H1 (cell line): ENCODE results near the gene CBARP. TPM values are rescaled to one million over a fixed set of nuclear protein-coding genes. Genes with fewer than 3 reads are reported as not detected.

Source experiments
- CTCF ChIA-PET: fragments of 300-600 bp; sonication (Branson Sonifier 250); formaldehyde crosslinking; loops from one replicate; lab custom pipeline; 2021; ENCODE audit not compliant: partially characterized antibody; lab: Charles Lee
- POLR2A ChIA-PET: fragments of 300-600 bp; sonication (Branson Sonifier 250); formaldehyde crosslinking; loops from one replicate; lab custom pipeline; 2021; ENCODE audit warnings: inconsistent platforms; ENCODE audit not compliant: partially characterized antibody; lab: Charles Lee
- DNase-seq, 2 experiments: peaks; one replicate each; pipeline versions ENCODE4 v3.0.0 to v3.0.0-alpha.2; 2010 to 2022; ENCODE audit warnings: low spot score in 2 of 2, low read depth in 1 of 2, mixed read lengths in 1 of 2
- FAIRE-seq: peaks from 2 replicates; lab custom pipeline; 2011; peaks lifted over from hg19 to GRCh38; lab: Jason Lieb, UNC
- H2AFZ ChIP-seq: 2 replicates; pipeline ENCODE4 v1.8.1; 2012; ENCODE audit warnings: low read length, inconsistent platforms
- H2AK5ac ChIP-seq: 2 replicates; pipeline ENCODE4 v1.6.1; 2013; ENCODE audit warnings: low read depth, low read length
- H2BK120ac ChIP-seq: replicated peaks from 2 replicates; pipeline ENCODE3; 2013; ENCODE audit warnings: low read depth, low read length, inconsistent platforms
- H2BK12ac ChIP-seq: 2 replicates; pipeline ENCODE4 v1.6.1; 2013; ENCODE audit warnings: low read depth, low read length
- H2BK15ac ChIP-seq: 2 replicates; pipeline ENCODE4 v1.6.1; 2013; ENCODE audit warnings: low read length
- H2BK20ac ChIP-seq: 2 replicates; pipeline ENCODE4 v1.6.1; 2013; ENCODE audit warnings: low read length
- H2BK5ac ChIP-seq: 2 replicates; pipeline ENCODE4 v1.6.1; 2013; ENCODE audit warnings: low read depth, low read length
- H3K14ac ChIP-seq: 2 replicates; pipeline ENCODE4 v1.6.1; 2013; ENCODE audit warnings: inconsistent platforms; ENCODE audit not compliant: insufficient read length
- H3K18ac ChIP-seq: 2 replicates; pipeline ENCODE4 v1.6.1; 2013; ENCODE audit warnings: low read length; ENCODE audit errors: extremely low read depth
- H3K23ac ChIP-seq: 2 replicates; pipeline ENCODE4 v1.6.1; 2013; ENCODE audit warnings: inconsistent platforms; ENCODE audit not compliant: insufficient read length
- H3K23me2 ChIP-seq: 2 replicates; pipeline ENCODE4 v1.6.1; 2013; ENCODE audit warnings: low read depth, low read length
- H3K27ac ChIP-seq: 2 replicates; pipeline ENCODE4 v1.6.1; 2011; ENCODE audit warnings: low read depth, low read length, inconsistent platforms
- H3K27me3 ChIP-seq, 4 experiments: replicated peaks in 1 of 4; 1 replicate in 1 of 4; 2 replicates in 3 of 4; pipeline versions ENCODE4 v1.6.1 to v1.8.1; 2011 to 2013; ENCODE audit warnings: low read length in 3 of 4, mild to moderate bottlenecking in 3 of 4, inconsistent platforms in 2 of 4, mixed read lengths in 2 of 4, moderate library complexity in 1 of 4; ENCODE audit not compliant: control insufficient read depth in 3 of 4, insufficient read depth in 3 of 4; ENCODE audit errors: extremely low read depth in 1 of 4
- H3K36me3 ChIP-seq, 4 experiments: 2 replicates each; pipeline versions ENCODE4 v1.6.1 to v1.8.1; 2011 to 2013; ENCODE audit warnings: mild to moderate bottlenecking in 4 of 4, low read length in 3 of 4, moderate library complexity in 2 of 4, control low read depth in 1 of 4, inconsistent platforms in 1 of 4; ENCODE audit not compliant: insufficient read depth in 4 of 4, control insufficient read depth in 2 of 4
- H3K4ac ChIP-seq: replicated peaks from 2 replicates; pipeline ENCODE3; 2013; ENCODE audit warnings: low read length, low read depth, mixed read lengths, inconsistent platforms; ENCODE audit not compliant: insufficient read length
- H3K4me1 ChIP-seq, 4 experiments: replicated peaks in 1 of 4; 1 replicate in 1 of 4; 2 replicates in 3 of 4; pipeline versions ENCODE4 v1.6.1 to v1.8.1; 2011 to 2013; ENCODE audit warnings: low read length in 3 of 4, inconsistent platforms in 2 of 4, mixed read lengths in 1 of 4; ENCODE audit not compliant: insufficient read depth in 4 of 4, control insufficient read depth in 3 of 4
- H3K4me2 ChIP-seq, 2 experiments: 2 replicates each; pipeline versions ENCODE4 v1.6.1 to v1.8.1; 2011 to 2013; ENCODE audit warnings: low read depth in 2 of 2, low read length in 2 of 2, control low read depth in 1 of 2, inconsistent platforms in 1 of 2, mild to moderate bottlenecking in 1 of 2; ENCODE audit not compliant: insufficient read depth in 1 of 2
- H3K4me3 ChIP-seq, 4 experiments: fragments of 200-600, 300-600 bp in 1 of 4; sonication (generic), shearing (Covaris generic), sonication (Bioruptor Twin) in 1 of 4; 2 replicates each; pipeline versions ENCODE4 v1.5.1 to v1.8.1; 2011 to 2016; ENCODE audit warnings: low read length in 4 of 4, low read depth in 3 of 4, control low read depth in 2 of 4, inconsistent platforms in 2 of 4, mild to moderate bottlenecking in 2 of 4, mixed read lengths in 1 of 4, moderate library complexity in 1 of 4; ENCODE audit not compliant: insufficient read depth in 2 of 4; ENCODE audit errors: extremely low read depth in 1 of 4
- H3K56ac ChIP-seq: replicated peaks from 2 replicates; pipeline ENCODE3; 2013; ENCODE audit warnings: low read depth, mild to moderate bottlenecking, mixed read lengths, low read length, inconsistent platforms; ENCODE audit not compliant: insufficient read length
- H3K79me1 ChIP-seq: 2 replicates; pipeline ENCODE4 v1.6.1; 2013; ENCODE audit warnings: low read depth, low read length, control low read depth
- H3K79me2 ChIP-seq, 2 experiments: 2 replicates each; pipeline versions ENCODE4 v1.6.1 to v1.8.1; 2012 to 2013; ENCODE audit warnings: low read length in 2 of 2, mild to moderate bottlenecking in 2 of 2, inconsistent platforms in 1 of 2; ENCODE audit not compliant: insufficient read depth in 2 of 2, control insufficient read depth in 1 of 2
- H3K9ac ChIP-seq, 4 experiments: replicated peaks in 1 of 4; 1 replicate in 1 of 4; 2 replicates in 3 of 4; pipeline versions ENCODE4 v1.6.1 to v1.8.1; 2011 to 2013; ENCODE audit warnings: low read depth in 3 of 4, low read length in 3 of 4, control low read depth in 2 of 4, mild to moderate bottlenecking in 2 of 4, moderate library complexity in 2 of 4, inconsistent platforms in 1 of 4; ENCODE audit errors: extremely low read depth in 1 of 4
- H3K9me3 ChIP-seq, 2 experiments: 2 replicates each; pipeline versions ENCODE4 v1.6.1 to v1.8.1; 2012 to 2013; ENCODE audit warnings: mild to moderate bottlenecking in 2 of 2, moderate library complexity in 2 of 2, control low read depth in 1 of 2, inconsistent platforms in 1 of 2, low read depth in 1 of 2, low read length in 1 of 2, mixed read lengths in 1 of 2; ENCODE audit not compliant: insufficient read depth in 2 of 2
- H4K20me1 ChIP-seq, 2 experiments: replicated peaks in 1 of 2; 2 replicates each; pipeline versions ENCODE3 to v1.8.1; 2011 to 2013; ENCODE audit warnings: inconsistent platforms in 2 of 2, low read length in 2 of 2, mild to moderate bottlenecking in 1 of 2; ENCODE audit not compliant: insufficient read depth in 2 of 2, control insufficient read depth in 1 of 2
- H4K5ac ChIP-seq: 2 replicates; pipeline ENCODE4 v1.6.1; 2013; ENCODE audit warnings: low read length, low read depth, mixed read lengths, inconsistent platforms; ENCODE audit not compliant: insufficient read length
- H4K8ac ChIP-seq: 2 replicates; pipeline ENCODE4 v1.8.0; 2013; ENCODE audit warnings: mild to moderate bottlenecking, moderate library complexity, low read length, inconsistent platforms; ENCODE audit not compliant: insufficient read depth; ENCODE audit errors: extremely low read depth
- H4K91ac ChIP-seq: replicated peaks from 2 replicates; pipeline ENCODE3; 2013; ENCODE audit warnings: low read length, mixed read lengths, inconsistent platforms; ENCODE audit not compliant: insufficient read length
- KDM1A ChIP-seq: fragments of 200-600, 300-600 bp; sonication (generic); IDR thresholded peaks from 2 replicates; pipeline ENCODE4 v1.7.1; 2016; ENCODE audit warnings: mild to moderate bottlenecking, low read length, borderline replicate concordance
- POLR2AphosphoS5 ChIP-seq: IDR thresholded peaks from 2 replicates; pipeline ENCODE4 v1.6.1; 2011; ENCODE audit warnings: low read depth, low read length
- WGBS, 2 experiments: shearing (Covaris generic) in 1 of 2; methylation state at CpG; one replicate each; pipeline versions ENCODE4 v1.1.6 to v1.1.7; 2013 to 2015; ENCODE audit warnings: low lambda C conversion rate in 2 of 2, mixed read lengths in 2 of 2, inconsistent platforms in 1 of 2, low coverage in 1 of 2, missing lambda C conversion rate in 1 of 2; ENCODE audit not compliant: insufficient replicate concordance in 2 of 2, insufficient coverage in 1 of 2, insufficient read length in 1 of 2; ENCODE audit errors: extremely low coverage in 1 of 2, missing lambda C conversion rate in 1 of 2; 5-methylcytosine and 5-hydroxymethylcytosine counted together
- polyA plus RNA-seq, 7 experiments: library from polyadenylated mRNA; depleted of rRNA in 3 of 7; stranded (reverse) in 5 of 7; unstranded in 2 of 7; fragments of >200 nt in 5 of 7; fragments of 200-250 nt in 2 of 7; gene quantifications; 1 replicate in 5 of 7; 2 replicates in 1 of 7; 4 replicates in 1 of 7; pipeline versions ENCODE4 v1.2.1 to v1.2.3, GENCODE V29; 2011 to 2013; ENCODE audit warnings: missing spikeins in 2 of 7, mixed read lengths in 2 of 7
- total RNA-seq: library from RNA; stranded (reverse); fragmentation: NEBNext Ultra II Directional; extraction: Animal tissue kit (Norgen Biotek cat#: 25700); gene quantifications from 2 replicates; pipeline ENCODE4 v1.2.1, GENCODE V29; 2021

The CBARP gene
- total and polyA plus RNA-seq, 2 of the 8 experiments (the other 6 are each of a cell fraction or from before 2014, with no cell fraction given) = 4.9 to 14.7 TPM

DNA sequence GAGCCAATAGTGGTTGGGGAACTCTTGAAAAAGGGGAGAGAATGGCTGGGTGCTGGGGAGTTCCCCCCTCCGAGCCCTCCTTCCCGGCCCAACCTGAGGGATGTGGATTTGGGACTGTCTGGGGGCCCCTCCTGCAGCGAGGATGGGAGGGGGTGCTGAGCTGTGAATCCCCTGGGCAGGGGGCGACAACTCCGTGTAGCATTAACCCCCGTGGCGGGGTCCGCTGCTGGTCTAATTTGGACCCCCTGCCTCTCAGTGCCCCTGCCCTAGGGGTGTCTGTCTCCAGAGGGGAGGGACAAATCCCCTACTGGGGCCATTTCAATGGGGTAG, 20.3 kb upstream of the CBARP start:
- Histone ChIP-seq H3K14ac (no peak overlapping the region), H3K56ac (no peak overlapping the region), H3K9me3 (no peaks in the 10 kb centered on the region), H2BK5ac (no peak overlapping the region), H3K4me3 (no peak overlapping the region), H3K23ac (no peak overlapping the region), H2BK120ac (no peak overlapping the region), H3K79me2 (peaks cover 0 to 24% of the 10 kb centered on the region in 2 experiments; a peak in 2 of 4 replicates), H3K27me3 (no peaks in the 10 kb centered on the region; a peak in 1 of 7 replicates), H2BK12ac (no peak overlapping the region), H3K4ac (no peak overlapping the region), H2AK5ac (no peak overlapping the region), H4K91ac (no peak overlapping the region), H3K9ac (no peak overlapping the region), H3K27ac (no peak overlapping the region), H2BK15ac (no peak overlapping the region), H3K23me2 (peaks cover 18% of the 10 kb centered on the region; the same call in 1 of the 2 replicates), H3K4me1 (peaks cover 0 to 40% (median 27%) of the 10 kb centered on the region in 4 experiments; a peak in 6 of 7 replicates), H2AFZ (no peak overlapping the region), H3K36me3 (peaks cover 23 to 53% (median 33%) of the 10 kb centered on the region in 4 experiments), H4K8ac (no peak overlapping the region), H4K20me1 (peaks cover 17 to 28% of the 10 kb centered on the region in 2 experiments), H2BK20ac (no peak overlapping the region), H4K5ac (no peak overlapping the region), H3K18ac (no peak overlapping the region), H3K79me1 (peaks cover 12% of the 10 kb centered on the region; the same call in 1 of the 2 replicates), H3K4me2 (no peak overlapping the region)
- DNase-seq (no peak), FAIRE-seq (no peak)
- ChIA-PET CTCF (interaction anchor here (6.0 to 15.9 kb wide), 2 partner anchors 9 to 14 kb away, joined by 42 to 212 read pairs; partner anchors contain the start of gene ATP5F1D), POLR2A (interaction anchor here (1.0 to 19.4 kb wide), 5 partner anchors 6 to 137 kb away, joined by 3 to 456 read pairs (median 331); partner anchors contain the start of genes ATP5F1D, CBARP, CIRBP and FAM174C)
- TF ChIP-seq KDM1A (no peak), POLR2AphosphoS5 (peak; percentile 74; the same call in 1 of the 2 replicates)
- 88% methylated on average over 8 of the region's 8 CpGs; no CpG with 5 or more reads in 1 of the 2 experiments for WGBS, 2 experiments
